Nucleus accumbens (tissue), 56 donors: ENCODE results near the gene MTHFD1.
"Not testable (repeated sequence)": the region's sequence is repeated elsewhere in the genome, so short reads cannot be mapped to it uniquely, and the experiment has no call there.

ENCODE experiments used
- DNase-seq, 56 donors: peaks; one replicate each; lab custom pipeline; 2025; lab: John Stamatoyannopoulos, UW

MTHFD1 gene

DNA sequence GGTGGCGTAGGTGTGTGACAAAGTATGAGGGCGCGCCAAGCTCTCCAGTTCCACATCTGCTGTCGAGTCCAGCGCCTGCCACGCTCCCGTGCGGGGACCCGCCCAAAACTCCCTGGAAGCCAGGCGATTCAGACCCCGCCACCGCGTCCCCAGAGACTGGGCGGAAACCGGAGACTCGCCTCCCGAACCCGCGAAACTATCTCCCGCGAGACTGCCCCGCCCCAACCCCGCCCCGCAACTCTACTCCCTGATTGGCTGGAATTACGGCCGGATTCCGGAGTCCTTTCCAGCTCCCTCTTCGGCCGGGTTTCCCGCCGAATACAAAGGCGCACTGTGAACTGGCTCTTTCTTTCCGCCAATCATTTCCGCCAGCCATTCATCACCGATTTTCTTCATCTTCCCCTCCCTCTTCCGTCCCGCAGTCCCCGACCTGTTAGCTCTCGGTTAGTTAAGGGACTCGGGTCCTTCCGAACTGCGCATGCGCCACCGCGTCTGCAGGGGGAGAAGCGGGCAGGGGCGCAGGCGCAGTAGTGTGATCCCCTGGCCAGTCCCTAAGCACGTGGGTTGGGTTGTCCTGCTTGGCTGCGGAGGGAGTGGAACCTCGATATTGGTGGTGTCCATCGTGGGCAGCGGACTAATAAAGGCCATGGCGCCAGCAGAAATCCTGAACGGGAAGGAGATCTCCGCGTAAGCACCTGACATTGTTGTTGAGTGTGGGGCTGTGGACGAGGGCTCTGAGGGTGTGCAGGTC lies at the start of gene MTHFD1:
MTHFD1 (plus strand) TSS at position 572 of the 751 bp plus-strand sequence; CDS start at position 647, 75 bp downstream.
- peak; percentile 83 to 99 (median 97) for DNase-seq

DNA sequence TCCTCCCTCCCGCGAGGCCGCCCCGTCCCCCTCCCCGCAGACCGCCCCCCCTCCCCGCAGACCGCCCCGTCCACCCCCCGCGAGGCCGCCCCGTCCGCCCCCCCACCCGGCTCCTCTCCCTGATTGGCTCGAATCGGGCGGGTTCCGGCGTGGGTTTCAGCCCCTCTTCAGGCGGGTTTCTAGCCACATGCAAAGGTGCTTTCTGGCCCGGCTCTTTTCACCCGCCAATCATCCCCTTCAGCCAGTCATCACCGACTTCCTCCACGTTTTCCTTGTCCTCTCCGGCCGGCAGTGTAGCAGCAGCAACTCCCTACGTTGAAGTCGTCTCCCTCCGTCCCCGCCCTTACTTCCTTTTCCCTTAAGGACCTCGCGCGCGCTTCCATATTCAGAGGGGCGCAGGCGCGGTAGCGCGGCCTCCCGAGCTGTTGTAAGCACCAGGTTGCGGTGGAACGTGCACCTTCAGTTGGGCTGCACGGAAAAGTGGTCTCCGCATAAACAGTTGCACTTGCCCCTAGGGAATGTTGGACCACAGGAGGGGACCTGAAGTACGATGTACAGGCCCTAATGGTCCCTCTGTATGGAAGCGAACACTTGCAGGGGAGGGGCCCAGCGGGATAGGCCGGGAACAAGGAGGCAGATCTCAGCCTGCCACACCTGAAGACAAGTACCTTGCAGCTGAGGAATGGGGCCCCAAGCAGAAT lies 49.4 kb upstream of the MTHFD1 start:
- DNase-seq = peak; percentile 61 to 98 (median 92)

- DNase-seq = no peak
Measured at GRCh38 chr14:64340560-64341196, 47.5 kb upstream of the MTHFD1 start.

DNA sequence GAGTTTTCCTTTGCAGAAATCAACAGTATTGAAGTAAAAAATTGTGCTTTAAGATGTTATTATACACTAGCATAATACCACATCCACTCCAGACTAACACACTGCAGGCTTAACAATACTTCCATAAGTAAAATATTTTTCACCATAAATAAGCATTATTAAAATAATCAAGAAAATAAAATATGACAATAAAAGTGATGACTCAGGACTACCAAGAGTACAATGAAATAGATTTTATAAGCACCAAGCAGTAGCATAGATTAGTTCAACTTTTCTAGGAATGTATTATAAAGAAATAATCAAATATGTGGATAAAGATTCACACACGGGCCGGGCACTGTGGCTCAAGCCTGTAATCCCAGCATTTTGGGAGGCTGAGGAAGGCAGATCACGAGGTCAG lies 40.4 kb upstream of the MTHFD1 start:
- DNase-seq = no peak

- no peak for DNase-seq
Measured at GRCh38 chr14:64349741-64350490, 38.2 kb upstream of the MTHFD1 start.

- DNase-seq = no peak
Measured at GRCh38 chr14:64363265-64363846, 24.8 kb upstream of the MTHFD1 start.

DNA sequence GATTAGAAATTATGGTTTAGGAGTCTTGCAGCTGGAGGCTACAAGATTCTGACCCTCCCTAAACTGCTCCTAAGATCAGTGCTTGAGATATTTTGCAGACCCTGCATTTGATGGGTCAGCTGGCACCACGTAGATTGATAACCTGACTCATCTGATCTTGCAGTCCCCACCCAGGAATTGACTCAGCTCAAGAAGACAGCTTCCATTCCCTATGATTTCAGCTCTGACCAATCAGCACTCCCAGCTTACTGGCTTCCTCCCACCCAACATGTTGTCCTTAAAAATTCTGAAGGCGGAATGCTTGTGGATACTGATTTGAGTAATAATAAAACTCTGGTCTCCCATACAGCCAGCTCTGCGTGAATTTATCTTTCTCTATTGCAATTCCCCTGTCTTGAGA lies 23.2 kb upstream of the MTHFD1 start:
- no peak for DNase-seq

DNA sequence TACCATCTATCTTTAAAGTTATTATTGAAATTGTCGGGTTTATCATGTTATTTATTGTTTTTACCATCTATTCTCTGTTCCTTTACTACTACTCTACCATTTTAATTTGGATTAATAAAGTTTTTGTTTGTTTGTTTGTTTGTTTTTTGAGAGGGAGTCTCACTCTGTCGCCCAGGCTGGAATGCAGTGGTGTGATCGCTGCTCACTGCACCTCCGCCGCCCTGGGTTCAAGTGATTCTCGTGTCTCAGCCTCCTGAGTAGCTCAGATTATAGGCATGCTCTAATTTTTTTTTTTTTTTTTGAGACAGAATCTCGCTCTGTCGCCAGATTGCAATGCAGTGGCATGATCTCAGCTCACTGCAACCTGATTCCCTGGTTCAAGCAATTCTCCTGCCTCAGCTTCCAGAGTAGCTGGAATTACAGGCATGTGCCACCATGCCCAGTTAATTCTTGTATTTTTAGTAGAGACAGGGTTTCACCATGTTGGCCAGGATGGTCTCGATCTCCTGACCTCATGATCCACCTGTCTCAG lies 22.7 kb upstream of the MTHFD1 start:
- DNase-seq = not testable (repeated sequence)

- no peak for DNase-seq
Measured at GRCh38 chr14:64369201-64369600, 19.0 kb upstream of the MTHFD1 start.

- peak in 12 of 56 donors; percentile 15 to 56 (median 36) for DNase-seq
Measured at GRCh38 chr14:64387232-64387781, 846 bp upstream of the MTHFD1 start.

- peak in 11 of 56 donors; percentile 29 to 73 (median 49) for DNase-seq
Measured at GRCh38 chr14:64388533-64389285, 556 bp downstream of the MTHFD1 start.

GRCh38 chr14:64391113-64391725 lies 3.1 kb downstream of the MTHFD1 start:
- no peak for DNase-seq

- no peak for DNase-seq
Measured at GRCh38 chr14:64391986-64392385, 3.8 kb downstream of the MTHFD1 start.

GRCh38 chr14:64393189-64393726 lies 5.1 kb downstream of the MTHFD1 start:
- DNase-seq = not testable (repeated sequence)

DNA sequence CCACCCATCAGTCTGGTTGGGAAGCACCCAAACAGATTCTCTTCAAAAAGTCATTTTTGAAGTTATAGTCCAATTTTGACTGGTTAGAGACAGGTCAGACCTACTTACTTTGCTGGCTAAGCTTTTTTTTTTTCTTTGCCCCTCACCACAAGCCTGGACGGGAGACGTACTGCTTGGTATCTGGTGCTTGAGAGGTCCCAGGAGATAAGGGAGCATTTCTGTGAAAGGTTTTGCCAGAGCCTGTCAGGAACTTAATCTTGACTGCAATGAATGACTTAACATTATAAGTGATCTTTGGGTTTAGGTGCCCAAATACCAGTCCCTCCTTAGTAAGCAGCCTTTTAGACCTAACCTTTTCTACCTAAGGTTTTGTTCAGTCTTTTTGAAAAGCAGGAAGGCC lies 6.3 kb downstream of the MTHFD1 start:
- DNase-seq = no peak

- DNase-seq = peak in 9 of 56 donors; percentile 3 to 42 (median 13)
Measured at GRCh38 chr14:64394977-64395633, 7.0 kb downstream of the MTHFD1 start.

DNA sequence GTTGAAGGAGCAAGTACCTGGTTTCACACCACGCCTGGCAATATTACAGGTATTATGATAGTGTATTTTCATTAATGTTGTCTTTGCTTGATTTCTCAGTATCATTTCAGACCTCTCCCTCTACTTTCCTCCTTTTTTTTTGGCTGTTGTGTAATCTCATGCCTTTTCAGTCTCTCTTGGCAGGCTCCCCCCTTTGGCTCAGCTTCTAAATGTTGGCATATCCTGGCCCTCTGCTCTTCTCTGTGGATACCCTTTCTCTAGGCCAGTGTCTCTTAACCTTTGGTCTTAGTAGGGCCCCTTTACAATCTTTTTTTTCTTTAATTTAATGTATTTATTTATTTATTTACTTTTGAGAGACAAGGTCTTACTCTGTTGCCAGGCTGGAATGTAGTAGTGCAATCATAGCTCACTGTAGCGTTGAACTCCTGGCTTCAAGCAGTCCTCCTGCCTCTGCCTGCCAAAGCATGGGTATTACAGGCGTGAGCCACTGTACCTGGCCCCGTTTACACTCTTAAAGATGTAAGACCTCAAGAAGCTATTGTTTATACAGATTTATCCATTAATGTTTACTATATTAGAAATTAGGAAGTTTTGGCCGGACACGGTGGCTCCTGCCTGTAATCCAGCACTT lies 12.8 kb downstream of the MTHFD1 start:
- DNase-seq = peak in 1 of 56 donors; percentile 20
